HG02571 (cell line): Measurements from ENCODE around the gene GPR108.

Source experiments
- ATAC-seq: cut with Tn5 transposase; IDR thresholded peaks from one replicate; pipeline ENCODE4 v1.9.1; 2021; ENCODE audit warnings: mild to moderate bottlenecking, moderate library complexity; ENCODE audit not compliant: unreplicated experiment

GPR108 gene

DNA sequence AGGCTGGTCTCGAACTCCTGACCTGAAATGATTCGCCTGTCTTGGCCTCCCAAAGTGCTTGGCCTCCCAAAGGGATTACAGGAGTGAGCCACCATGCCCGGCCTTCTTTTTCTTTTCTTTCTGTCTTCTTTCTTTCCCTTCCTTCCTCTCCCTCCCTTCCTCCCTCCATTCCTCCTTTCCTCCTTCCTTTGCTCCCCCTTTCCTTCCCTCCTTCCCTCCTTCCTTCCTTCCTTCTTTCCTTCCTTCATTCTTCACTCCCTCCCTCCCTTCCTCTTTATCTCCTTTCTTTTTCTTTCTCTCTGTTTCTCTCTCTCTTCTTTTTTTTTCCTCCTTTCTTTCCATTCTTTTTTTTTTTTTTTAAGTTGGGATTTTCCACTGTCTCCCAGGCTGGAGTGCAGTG, 29.0 kb downstream of the GPR108 start:
- ATAC-seq = no peak

DNA sequence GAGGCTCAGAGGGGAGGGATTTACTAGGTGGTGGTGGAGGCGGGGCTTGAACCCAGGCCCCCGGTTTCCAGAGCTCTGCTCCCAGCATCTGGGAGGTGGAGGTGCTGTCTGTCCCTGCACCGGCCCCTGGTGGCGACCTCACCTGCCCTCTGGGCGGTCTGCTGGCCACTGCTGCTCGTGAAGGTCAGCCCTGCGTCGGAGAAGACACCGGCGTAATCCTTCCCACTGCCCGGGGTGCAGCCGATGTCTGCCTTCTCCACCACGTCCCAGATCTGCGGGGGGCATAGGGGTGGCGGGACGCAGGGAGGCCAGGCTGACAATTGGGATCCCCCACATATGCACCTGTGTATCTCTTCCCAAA, 29.7 kb downstream of the GPR108 start:
- no peak for ATAC-seq

DNA sequence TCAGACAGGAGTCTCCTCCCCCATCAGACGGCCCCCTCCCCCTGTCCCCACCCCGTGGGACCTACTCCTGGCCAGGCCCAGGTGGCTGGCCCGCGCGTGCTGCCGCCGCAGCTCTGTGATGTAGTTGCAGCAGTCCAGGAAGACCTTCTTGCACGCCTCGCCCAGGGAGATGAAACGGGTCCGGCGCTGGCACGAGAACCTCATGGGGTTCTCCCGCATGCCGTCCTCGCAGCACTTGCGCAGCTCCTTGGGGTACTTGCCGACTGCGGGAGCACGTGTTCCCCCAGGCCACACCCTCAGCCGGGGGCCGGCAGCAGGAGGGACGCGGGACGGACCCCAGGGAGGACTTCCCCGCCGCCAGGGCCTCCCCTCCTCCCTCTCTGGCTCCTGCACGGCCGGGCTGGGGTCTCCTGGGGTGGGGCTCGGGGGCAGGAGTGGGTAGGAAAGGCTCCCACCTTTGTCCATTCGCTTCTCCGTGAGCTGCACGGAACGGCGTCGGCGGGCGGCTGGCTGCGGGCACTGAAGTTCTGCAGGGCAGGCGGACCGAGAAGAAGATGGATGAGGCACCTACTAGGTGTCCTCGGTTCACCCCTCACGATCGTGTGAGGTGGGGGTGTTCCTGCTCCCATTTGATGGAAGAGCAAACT, 30.2 kb downstream of the GPR108 start:
- ATAC-seq = no peak

DNA sequence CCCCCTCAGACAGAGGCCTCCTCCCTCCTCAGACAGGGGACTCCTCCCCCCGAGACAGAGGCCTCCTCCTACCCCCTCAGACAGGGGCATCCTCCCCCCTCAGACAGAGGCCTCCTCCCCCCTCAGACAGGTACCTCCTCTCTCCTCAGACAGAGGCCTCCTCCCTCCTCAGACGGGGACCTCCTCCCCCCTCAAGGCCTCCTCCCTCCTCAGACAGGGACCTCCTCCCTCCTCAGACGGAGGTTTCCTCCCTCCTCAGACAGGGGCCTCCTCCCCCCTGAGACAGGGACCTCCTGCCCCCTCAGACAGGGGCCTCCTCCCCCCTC, 30.8 kb downstream of the GPR108 start:
- no peak for ATAC-seq

DNA sequence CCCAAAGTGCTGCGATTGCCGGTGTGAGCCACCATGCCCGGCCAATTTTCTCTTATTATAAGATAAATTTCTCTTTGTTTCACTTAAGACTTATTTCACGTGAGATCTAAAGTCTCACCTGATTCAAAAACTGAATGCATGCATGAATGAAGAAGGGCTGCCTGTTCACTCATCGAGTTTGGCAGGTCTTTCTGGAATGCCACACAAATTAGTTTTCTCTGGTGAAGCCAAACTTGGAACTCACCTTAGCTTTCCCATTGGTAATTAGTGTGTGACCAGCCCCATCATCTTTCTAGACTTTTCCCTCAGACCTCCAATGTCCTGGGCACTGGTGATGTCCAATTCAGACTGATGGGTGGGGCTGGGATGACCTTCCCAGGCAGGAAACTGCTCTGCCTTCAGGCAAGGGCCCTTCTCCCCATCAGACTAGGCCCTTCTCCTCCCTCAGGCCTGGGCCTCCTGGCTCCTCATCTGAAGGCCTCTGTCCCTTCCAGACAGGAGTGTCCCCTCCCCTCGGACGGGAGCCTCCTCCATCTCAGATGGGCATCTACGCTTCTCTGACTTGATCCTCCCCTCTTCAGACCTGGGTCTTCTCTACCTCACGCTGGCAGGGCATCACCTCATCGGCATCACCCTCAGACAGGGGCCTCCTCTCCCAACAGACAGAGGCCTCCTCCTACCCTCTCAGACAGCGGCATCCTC, 31.3 kb downstream of the GPR108 start:
- ATAC-seq = no peak

DNA sequence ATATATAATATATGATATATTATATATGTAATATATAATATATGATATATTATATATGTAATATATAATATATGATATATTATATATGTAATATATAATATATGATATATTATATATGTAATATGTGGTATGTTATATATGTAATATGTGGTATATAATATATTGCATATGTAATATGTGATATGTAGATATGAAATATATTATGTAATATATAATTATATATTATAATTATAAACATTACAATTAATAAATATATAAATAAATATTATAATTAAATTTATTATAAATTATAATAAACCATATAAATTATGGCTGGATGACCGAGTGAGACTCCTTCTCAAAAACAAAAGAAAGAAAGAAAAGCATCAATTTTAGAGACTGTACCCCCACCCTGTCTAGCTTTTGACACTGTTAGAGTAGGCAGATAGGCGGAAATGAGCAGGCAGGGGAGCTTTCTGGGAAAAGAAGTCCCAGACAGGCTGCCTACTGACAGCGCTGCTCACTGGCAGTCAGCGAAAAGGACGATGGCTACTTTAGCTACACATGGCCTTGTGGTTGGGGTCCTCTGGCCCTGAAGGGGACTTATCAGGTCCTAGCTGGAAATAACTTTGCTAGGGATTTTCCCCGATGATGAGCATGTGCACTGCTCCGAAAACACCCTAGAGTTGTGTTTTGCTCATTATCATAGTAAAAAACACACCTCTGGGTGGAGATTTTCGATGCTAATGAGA, 36.6 kb downstream of the GPR108 start:
- ATAC-seq = no peak

DNA sequence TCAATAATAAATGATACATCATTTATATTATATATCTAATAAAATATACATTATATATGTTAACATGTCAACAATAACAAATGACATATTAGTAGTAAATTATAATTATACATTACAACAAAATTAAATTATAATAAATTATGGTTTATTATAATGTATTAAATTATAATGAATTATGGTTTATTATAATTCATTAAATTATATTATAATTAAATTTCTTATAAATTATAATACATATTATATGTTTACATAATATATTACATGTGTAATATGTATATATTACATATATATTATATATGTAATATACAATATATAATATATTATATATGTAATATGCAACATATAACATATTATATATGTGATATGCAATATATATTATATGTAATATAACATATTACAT, 37.4 kb downstream of the GPR108 start:
- no peak for ATAC-seq

DNA sequence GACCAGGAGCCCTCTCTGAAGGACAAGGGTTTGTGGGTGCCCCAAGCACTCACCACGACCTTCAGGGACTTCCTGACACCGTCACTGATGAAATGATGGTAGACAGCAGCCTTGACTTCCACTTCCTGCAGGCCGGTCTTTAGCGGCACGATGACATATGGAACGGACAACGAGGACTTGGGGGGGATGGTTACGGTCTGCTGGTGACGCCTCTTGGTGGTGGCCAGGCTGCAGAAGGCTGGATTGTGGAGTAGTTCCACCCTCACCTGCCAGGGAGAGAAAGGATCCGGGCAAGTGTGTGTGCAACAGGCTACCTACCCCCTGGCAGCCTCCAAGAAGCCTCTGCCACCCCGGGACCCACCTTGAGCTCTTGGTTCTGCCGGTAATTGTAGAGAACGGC, 40.1 kb downstream of the GPR108 start:
- no peak for ATAC-seq

DNA sequence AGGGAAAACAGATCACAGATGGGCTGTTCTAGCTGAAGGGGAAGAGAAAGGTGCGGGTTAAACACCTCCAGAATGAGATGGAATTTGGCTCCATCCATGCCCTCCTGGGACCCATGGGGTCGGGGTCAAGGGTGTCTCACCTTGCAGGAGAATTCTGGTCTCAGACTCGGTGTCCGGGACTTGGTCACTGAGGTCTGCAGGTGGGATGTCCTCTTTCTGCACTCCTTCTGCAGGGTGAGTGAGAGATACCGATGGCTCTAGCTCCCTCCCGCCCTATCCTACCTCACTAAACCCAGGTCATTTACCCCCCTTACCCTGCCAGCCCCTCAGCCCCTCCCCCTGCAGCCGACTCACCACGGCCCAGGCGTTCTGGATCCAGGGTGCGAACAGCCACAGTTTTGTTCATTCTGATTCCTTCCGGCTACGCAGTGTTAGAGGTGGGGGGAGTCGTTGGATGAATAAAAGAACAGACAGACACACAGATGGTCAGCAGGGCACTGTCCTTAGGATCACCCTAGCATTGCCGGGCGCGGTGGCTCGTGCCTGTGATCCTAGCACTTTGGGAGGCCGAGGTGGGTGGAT, 41.0 kb downstream of the GPR108 start:
- ATAC-seq = no peak

DNA sequence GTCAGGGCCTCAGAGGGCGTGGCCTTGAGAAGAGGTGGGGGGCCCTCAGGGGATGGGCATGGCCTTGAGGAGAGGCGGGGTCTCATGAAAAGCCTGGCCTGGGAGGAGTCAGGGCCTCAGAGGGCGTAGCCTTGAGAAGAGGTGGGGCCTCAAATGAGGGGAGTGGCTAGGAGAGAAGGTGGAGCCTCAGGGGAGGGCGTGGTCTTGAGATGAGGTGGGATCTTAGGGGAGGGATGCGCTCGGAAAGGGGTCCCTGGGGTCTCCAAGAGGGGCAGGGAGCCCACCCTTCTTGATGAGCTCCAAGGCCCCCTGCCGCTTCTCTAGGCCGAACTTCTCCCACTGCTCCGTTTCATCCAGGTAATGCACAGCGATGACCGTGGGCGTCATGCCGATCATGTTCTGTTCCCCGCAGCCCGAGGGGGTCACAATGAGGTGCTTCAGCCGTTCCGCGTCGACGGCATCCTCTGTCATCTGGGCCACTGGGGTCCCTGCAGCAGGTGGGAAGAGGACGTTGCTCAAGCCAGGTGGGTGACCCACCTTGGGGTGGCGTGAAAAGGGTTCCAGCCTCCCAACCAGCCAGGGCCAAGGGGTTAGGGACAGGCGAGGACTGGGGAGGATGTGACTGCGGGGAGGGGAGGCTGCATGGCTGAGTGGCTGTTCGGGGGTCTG, 43.1 kb downstream of the GPR108 start:
- ATAC-seq = no peak

DNA sequence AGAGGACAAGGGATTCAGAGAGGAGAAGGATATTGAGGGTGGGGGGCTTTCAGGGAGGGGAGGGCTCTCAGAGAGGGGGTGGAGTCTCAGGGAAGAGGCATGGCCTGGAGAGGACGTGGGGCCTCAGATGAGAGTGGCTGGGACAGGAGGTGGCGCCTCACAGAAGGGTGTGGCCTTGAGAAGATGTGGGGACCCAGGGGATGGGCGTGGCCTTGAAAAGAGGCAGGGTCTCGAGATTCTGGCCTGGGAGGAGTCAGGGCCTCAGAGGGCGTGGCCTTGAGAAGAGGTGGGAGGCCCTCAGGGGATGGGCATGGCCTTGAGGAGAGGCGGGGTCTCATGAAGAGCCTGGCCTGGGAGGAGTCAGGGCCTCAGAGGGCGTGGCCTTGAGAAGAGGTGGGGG, 43.7 kb downstream of the GPR108 start:
- ATAC-seq = no peak

DNA sequence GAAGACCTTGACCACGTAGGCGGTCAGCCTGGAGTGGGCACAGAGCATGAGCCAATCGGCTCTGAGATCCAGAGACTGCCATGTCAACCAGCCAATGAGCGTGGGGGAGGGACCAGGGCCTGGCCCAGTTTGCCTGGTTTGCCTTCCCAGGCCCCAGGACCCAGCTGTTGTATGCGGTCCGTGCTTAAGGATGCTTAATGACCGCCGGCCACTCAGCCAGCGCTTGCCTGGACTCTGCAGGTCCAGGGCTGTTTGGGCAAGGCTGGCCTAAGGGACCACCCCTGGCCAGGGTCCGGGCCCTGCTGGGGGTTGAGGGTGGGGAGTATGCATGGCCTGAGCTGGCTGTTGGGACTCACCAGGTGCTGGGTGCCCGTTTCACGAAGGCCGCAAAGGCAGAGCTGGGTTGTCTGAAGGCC, 44.3 kb downstream of the GPR108 start:
- ATAC-seq = no peak

DNA sequence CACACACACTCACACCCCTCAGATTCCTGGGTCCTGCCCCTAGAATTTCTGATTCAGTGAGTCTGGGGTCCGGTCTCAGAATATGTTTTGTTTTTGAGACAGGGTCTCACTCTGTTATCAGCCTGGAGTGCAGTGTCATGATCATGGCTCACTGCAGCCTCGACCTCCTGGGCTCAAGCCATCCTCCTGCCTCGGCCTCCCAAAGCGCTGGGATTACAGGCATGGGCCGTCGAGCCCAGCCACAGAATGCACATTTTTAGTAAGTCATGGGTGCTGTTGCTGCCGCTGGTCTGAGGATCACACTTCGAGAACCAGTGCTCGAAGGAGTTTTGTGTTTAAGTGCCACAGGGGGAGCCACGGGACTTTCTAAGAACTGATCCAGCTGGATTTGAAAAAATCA, 45.4 kb downstream of the GPR108 start:
- no peak for ATAC-seq

DNA sequence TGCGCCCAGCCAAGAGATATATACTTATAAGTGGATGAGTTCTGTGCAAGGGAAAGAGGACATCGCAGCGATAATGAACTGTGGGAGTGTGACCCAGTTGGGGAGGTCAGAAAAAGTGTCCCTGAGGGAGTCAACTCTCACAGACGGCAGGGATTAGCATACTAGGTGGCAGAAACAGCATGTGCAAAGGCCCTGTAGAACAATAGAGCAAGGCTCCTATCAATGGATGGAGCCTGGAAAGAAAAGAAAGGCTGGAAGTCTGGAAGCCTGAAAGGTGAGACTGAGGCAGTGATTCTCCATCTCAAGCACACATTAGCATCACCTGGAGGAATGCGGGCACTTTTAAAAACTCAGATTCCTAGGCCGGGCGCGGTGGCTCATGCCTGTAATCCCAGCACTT, 46.0 kb downstream of the GPR108 start:
- ATAC-seq = no peak

DNA sequence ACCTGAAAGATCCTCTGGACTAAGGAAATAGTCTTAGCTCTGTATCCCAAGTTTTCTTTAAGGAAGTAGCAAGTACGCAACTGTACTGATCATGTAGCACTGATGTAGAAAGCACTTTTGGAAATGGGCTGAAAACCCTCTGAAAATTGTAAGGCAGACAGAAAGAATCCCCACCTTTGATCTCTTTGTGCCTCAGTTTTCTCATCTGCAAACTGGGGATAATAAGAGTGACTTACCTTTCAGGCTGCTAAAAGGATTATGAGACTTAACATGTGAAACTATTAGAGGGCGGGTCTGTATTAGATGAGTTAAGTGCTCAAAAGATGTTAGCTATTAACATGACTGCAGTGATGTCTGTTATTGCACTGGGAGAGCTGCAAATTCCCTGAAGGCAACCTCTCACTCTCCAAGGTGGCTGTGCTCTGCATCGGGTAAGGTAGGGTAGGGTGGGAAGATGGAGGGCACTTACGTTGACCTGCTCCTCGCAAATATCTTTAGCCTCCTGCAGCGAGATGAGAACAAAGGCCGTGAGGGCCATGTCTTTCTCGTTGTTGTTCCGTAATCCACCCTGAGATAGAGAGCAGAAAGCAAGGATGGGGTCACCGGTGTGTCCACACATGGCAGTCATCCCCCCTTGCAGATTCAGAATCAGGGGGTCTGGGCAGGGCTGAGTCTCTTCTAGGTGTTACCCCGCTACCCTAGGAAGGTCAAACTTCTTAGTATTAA, 47.1 kb downstream of the GPR108 start:
- ATAC-seq = no peak

DNA sequence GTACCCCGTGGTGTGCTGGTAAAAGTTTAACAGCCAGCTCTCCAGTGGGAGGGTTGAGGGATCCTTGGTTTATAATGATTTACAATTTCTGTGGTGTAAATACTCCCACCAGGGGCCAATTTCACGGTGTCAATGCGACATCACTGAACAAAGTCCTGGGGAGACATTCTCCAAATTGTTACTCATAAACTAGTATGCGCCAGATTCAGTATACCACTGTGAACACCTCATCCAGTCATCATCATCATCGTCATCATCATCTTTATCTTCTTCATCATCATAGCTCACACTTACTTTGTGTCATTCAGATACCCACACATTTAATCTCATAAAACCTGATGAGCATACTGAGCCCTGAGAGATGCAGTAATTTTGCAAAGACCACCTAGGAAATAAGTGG, 50.3 kb downstream of the GPR108 start:
- ATAC-seq = no peak

DNA sequence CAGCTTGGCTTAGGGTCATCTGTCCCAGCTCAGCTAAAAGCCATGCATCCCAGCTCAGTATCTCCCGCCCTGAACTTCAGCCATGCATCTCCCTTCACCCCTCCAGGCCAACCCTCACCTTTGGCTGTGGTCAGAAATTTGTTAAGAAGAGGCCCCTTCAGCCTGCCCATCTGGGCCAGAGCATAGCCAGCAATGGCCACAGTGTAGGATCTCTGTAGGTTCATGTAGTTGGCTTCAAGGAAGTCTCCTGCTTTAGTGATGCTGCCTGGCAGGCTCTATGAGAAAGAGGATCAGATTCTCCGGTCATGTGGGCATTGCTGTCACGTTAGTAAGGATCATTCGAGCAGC, 50.8 kb downstream of the GPR108 start:
- no peak for ATAC-seq

DNA sequence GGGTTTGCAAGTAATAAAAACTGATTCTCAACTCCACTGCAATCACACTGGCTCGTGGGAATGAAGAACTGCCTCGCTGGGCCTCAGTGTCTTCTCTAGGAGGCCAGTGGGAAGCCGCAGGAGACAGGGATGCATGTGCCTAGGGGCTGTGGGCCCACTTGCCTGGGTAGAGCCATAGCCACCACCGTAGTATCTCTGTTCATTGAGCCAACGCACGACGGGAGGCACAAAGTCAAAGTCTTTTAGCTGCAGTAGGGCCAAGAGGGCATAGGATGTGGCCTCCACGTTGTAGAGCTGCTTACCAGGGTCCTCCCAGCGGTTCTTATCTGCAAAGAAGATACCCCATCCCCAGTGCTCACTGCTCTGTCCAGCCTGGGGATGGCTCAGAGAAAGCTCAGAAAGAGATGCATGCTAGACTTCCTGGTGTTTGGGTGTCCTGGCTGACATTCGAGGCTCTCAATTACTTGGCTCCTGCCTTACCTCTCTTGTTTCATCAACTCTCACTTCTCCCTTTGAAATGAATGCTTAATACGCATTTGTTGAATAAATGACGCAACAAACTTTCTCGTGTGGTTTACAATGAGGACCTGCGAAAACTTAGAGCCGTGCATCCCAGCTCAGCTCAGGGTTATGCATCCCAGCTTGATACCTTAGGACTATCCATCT, 51.3 kb downstream of the GPR108 start:
- no peak for ATAC-seq

DNA sequence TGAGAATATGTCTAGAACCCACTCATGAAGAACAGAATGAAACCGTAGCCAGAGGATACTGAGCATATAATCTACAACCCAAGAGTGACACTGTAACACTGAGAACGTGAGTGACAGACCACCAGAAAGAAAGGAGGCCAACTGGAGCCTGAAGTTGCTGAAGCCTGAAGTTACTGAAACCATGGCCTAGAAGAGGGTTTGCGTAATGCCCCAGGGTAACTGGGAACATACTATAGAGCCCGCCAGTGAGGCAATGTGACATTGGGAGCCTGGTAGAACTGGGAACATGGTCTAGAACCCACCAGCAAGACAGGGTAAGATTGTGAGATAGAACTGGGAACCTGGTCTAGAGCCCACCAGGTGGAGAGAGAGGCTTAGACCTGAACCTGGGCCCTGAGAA, 51.9 kb downstream of the GPR108 start:
- ATAC-seq = no peak

DNA sequence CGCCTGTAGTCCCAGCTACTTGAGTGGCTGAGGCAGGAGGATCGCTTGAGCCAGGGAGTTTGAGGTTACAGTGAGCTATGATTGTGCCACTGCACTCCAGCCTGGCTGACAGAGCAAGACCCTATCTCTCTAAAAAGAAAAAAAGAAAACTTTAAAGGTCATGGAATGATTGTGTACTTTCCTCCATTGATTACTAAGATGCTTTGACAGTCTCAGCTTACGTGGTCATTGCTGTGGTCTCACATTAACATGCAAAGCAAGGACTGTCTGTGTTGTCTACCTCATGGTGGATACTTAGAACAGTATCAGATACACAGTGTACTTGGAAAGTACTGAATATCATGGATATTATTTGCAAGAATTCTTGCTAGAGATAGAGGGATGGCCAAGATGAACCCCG, 53.4 kb downstream of the GPR108 start:
- ATAC-seq = no peak
